MM.1S (cell line): ENCODE measurements around the gene GPR22.

ENCODE experiments used
- EZH2 ChIP-seq: fragments of 300-600 bp; sonication (generic); optimal IDR thresholded peaks from 2 replicates; pipeline ENCODE3; 2017; ENCODE audit warnings: low read depth, mild to moderate bottlenecking, antibody characterized with exemption, low read length, mixed read lengths
- EZH2phosphoT487 ChIP-seq: fragments of 300-600 bp; sonication (generic); IDR thresholded peaks from 2 replicates; pipeline ENCODE4 v1.6.1; 2018; ENCODE audit warnings: antibody characterized with exemption, low read length
- TF ChIP-seq, protein P1 (sequence below): fragments of 300-600 bp; sonication (generic); IDR thresholded peaks from 2 replicates; pipeline ENCODE4 v1.5.1; 2016; ENCODE audit warnings: antibody characterized with exemption, low read length, mixed read lengths

DNA sequence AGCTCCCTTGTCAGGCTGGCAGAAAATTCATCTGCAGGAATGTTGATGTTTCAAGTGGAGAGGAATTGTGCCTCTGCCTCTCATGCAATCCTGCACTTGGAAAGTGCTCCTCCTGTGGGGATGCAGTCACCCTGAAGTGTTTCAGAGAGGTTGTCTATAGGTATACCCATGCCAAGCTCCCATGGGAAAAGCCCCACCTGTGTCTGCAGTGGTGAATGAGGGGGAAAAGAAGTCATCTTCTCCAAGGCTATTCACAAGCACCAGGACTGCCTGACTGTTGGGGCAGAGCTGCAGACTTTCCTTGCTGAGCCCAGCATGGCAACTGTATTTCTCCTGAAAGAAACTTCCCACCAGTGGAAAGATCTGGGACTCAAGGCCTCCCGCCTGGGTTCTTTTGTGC is 35.5 kb downstream of the GPR22 start:
- TF ChIP-seq, protein P1, sequence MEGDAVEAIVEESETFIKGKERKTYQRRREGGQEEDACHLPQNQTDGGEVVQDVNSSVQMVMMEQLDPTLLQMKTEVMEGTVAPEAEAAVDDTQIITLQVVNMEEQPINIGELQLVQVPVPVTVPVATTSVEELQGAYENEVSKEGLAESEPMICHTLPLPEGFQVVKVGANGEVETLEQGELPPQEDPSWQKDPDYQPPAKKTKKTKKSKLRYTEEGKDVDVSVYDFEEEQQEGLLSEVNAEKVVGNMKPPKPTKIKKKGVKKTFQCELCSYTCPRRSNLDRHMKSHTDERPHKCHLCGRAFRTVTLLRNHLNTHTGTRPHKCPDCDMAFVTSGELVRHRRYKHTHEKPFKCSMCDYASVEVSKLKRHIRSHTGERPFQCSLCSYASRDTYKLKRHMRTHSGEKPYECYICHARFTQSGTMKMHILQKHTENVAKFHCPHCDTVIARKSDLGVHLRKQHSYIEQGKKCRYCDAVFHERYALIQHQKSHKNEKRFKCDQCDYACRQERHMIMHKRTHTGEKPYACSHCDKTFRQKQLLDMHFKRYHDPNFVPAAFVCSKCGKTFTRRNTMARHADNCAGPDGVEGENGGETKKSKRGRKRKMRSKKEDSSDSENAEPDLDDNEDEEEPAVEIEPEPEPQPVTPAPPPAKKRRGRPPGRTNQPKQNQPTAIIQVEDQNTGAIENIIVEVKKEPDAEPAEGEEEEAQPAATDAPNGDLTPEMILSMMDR, result no peak
- TF ChIP-seq EZH2phosphoT487 (no peak), EZH2 (no peak)
